PFSK-1 (cell line): ENCODE measurements around the gene NCSTN.

Experiments
- POLR2AphosphoS5 ChIP-seq: IDR thresholded peaks from 2 replicates; pipeline ENCODE4 v1.6.1; 2012; ENCODE audit warnings: low read depth, mild to moderate bottlenecking, control low read depth, low read length, moderate library complexity
- REST ChIP-seq, 2 experiments: IDR thresholded peaks; 2 replicates each; pipeline versions ENCODE4 v1.6.1 to v1.8.0; 2011 to 2012; ENCODE audit warnings: low read depth in 2 of 2, low read length in 2 of 2, control low read depth in 1 of 2, inconsistent platforms in 1 of 2, mild to moderate bottlenecking in 1 of 2, moderate library complexity in 1 of 2; ENCODE audit not compliant: insufficient read depth in 1 of 2
- SIN3A ChIP-seq: IDR thresholded peaks from 2 replicates; pipeline ENCODE4 v1.6.1; 2012; ENCODE audit warnings: mild to moderate bottlenecking, low read length, moderate library complexity, borderline replicate concordance; ENCODE audit not compliant: insufficient read depth
- TAF1 ChIP-seq: IDR thresholded peaks from 2 replicates; pipeline ENCODE4 v1.6.1; 2012; ENCODE audit warnings: low read length, control low read depth, borderline replicate concordance; ENCODE audit not compliant: insufficient read depth

GRCh38 chr1:160322831-160323230 is 20.4 kb upstream of the NCSTN start:
- TF ChIP-seq REST (IDR thresholded peaks at IDR 0.05; ENCODE audit: insufficient read depth in 1 of 2, low read depth in 2 of 2, low read length in 2 of 2), result no peak
- TF ChIP-seq POLR2AphosphoS5, result no peak
- no peak for TF ChIP-seq TAF1
- no peak for TF ChIP-seq SIN3A
